A172 (cell line): ENCODE results near the gene SLC30A3. TPM values are rescaled to one million over a fixed set of nuclear protein-coding genes. Genes with fewer than 3 reads are reported as not detected.

Source experiments
- DNase-seq: peaks from one replicate; pipeline ENCODE4 v3.0.0-alpha.2; 2015; ENCODE audit warnings: low spot score
- total RNA-seq: library from RNA; depleted of rRNA; stranded (reverse); fragments of >200 nt; shearing (Covaris generic); gene quantifications from 2 replicates; pipeline ENCODE4 v1.2.3, GENCODE V29; 2014

SLC30A3 gene
- total RNA-seq, 1 experiment from 2014 or later = 3.2 TPM

DNA sequence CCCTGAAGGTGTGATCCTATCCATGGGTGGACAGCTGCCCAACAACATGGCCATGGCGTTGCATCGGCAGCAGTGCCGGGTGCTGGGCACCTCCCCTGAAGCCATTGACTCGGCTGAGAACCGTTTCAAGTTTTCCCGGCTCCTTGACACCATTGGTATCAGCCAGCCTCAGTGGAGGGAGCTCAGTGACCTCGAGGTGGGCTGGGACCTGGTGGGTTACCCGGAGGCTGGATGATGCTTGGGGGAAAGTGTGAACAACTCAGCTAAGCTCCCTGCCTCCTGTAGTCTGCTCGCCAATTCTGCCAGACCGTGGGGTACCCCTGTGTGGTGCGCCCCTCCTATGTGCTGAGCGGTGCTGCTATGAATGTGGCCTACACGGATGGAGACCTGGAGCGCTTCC lies 29.5 kb downstream of the SLC30A3 start:
- DNase-seq = no peak

DNA sequence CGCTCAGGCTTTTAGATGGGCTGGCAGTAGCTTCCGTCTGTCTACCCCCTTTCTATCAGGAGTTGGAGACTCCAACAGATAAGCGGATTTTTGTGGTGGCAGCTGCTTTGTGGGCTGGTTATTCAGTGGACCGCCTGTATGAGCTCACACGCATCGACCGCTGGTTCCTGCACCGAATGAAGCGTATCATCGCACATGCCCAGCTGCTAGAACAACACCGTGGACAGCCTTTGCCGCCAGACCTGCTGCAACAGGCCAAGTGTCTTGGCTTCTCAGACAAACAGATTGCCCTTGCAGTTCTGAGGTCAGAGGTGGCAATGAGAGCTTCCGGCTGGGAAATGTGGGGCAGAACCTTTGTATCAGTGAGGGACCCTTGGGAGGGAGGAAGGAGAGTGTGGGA lies 30.9 kb downstream of the SLC30A3 start:
- no peak for DNase-seq

DNA sequence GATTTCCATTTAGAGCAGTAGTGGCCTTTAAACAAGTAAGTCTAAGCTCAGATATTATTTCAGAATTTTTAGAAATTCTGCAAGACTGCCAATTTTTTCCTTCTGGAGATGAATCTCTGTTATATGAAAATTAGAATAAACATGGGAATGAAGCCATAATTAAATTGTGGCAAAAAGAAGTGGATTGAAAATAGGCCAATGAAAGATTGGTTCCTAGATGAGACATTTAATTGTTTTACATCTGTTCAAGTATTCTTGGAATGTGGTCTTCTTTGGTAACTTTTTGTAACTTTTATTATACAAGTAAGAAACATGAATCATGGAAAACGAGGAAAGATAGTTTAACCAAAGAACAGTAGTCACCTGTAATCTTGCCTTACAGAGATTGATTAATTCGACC lies 35.3 kb downstream of the SLC30A3 start:
- DNase-seq = no peak

DNA sequence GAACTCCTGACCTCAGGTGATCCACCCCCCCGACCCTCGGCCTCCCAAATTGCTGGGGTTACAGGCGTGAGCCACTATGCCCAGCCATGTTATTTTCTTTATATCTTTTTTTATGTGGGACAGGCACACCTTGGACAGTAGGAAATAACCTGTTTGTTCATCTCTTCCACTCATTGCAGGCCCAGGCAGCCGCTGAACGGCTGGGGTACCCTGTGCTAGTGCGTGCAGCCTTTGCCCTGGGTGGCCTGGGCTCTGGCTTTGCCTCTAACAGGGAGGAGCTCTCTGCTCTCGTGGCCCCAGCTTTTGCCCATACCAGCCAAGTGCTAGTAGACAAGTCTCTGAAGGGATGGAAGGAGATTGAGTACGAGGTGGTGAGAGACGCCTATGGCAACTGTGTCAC lies 37.3 kb downstream of the SLC30A3 start:
- no peak for DNase-seq

DNA sequence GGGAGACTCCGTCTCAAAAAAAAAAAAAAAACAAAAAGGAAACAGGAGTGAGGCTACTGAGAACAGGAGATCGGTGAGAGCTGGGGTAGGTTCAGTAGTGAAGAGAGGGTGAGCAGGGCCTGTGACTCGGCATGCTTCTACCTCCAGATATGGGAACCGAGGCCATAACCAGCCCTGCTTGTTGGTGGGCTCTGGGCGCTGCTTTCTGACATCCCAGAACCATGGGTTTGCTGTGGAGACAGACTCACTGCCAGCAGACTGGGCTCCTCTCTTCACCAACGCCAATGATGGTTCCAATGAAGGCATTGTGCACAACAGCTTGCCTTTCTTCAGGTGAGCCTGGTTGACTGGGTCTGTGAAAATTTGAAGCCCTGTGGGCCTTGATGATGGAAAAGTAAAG lies 39.4 kb downstream of the SLC30A3 start:
- no peak for DNase-seq

- DNase-seq = no peak
These were observed 40.4 kb downstream of the SLC30A3 start for GRCh38 chr2:27222407-27222806.

- no peak for DNase-seq
These were observed 41.7 kb downstream of the SLC30A3 start for GRCh38 chr2:27221166-27221565.

- DNase-seq = no peak
These were observed 42.8 kb downstream of the SLC30A3 start for GRCh38 chr2:27220091-27220490.

GRCh38 chr2:27219091-27219490 lies 43.8 kb downstream of the SLC30A3 start:
- DNase-seq = no peak

GRCh38 chr2:27218614-27219013 lies 44.2 kb downstream of the SLC30A3 start:
- DNase-seq = no peak

- peak; percentile 67 for DNase-seq
These were observed 45.4 kb downstream of the SLC30A3 start, which contains the start of gene CAD for GRCh38 chr2:27217173-27218121. Gene CAD, plus strand, starts transcription at chr2:27217369. Its CDS starts 183 bp downstream, at chr2:27217552.

- no peak for DNase-seq
These were observed 46.3 kb downstream of the SLC30A3 start for GRCh38 chr2:27216416-27217137.

DNA sequence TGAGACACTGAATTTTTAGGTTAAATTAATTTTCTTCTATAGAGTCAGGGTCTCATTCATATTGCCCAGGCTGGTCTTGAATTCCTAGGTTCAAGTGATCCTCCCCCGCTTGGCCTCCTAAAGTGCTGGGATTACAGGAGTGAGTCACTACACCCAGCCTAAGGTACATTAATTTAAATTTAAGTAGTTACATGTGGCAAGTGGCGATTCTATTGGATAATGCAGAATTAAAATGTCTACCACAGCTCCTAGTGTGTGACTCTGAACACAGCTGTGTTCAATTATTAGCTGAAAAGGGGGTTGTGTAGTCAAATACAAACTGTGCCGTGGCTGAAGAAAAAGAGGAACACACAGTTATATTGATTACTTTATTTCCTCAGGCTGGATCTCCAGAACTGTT lies 47.9 kb downstream of the SLC30A3 start:
- DNase-seq = no peak

GRCh38 chr2:27212626-27213471 lies 50.0 kb downstream of the SLC30A3 start:
- DNase-seq = peak; percentile 26

GRCh38 chr2:27211943-27212625 lies 50.8 kb downstream of the SLC30A3 start, which contains the start of the genes ATRAID and SLC5A6:
Gene ATRAID, plus strand, starts transcription at chr2:27212041. Its CDS starts 328 bp downstream, at chr2:27212369.
Gene SLC5A6, minus strand, starts transcription at chr2:27212268. Its CDS starts 4,618 bp downstream, at chr2:27207650.
- DNase-seq = peak; percentile 79

DNA sequence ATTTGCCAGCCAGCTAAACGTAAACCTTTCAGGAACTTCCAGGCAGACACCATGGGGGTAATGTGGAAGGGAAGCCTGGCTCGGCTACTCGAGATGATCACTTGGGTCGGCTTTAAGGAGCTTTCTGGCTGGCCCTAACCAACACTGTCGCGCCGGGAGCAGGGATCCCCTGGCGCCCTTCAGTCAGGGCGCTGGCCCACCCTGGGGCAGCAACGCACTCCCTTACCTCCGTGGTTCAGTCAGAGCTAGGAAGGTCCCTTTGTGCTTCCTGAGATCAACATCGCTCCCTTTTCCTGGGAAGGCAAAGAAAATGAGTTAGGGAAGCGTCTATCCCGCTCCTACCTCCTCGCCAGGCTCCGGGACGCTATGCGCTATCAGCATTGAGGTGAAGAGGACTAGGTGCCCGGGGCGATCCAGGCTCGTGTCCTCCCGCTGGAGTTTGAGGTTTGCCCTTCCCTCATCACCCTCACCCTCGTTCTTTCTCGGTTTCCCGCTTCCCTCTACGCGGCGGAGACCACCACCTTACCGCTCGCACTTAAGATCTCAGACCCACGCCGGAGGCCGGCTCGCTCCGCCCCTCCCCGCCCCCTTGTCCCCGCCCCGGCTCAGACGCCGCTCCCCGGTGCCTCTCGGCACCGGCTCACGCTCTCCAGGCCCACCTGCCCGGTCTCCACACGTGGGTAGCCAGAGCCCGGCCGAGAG lies 51.5 kb downstream of the SLC30A3 start:
- DNase-seq = no peak

DNA sequence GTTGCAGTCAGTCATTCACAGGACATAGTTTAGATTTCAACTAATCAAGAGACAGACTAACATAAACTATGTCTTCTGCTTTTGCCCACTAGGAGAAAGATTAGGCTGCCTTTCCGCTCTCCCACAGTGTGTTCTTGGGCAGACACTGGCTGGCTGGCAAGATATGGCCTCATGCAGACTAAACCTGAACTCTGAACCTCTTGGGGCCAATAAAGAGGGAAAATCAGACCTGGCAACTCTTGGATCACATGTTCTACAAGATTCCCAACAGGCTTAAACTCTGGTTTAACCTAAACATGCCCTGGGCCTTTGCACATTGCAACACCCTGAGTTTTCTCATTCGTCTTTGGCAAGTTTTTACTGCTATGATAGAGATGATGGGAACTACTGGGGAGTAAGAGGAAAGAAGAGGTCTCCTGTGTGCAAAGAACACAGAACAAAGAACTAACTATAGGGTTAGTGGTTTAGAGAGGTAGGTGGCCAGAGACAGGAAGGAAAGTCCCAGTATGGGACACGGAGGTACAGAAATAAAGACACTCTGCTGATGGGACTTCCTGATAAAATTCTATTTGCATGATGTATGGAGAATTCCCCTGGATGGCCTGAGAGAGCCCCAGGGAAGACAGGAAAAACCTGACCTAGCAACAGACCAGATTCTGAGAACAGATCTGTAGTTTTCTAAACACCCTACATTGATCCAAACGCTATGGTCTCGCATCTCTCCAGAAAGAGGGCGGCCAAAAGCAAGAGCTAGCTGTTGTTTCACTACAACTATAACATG lies 53.0 kb downstream of the SLC30A3 start:
- no peak for DNase-seq

DNA sequence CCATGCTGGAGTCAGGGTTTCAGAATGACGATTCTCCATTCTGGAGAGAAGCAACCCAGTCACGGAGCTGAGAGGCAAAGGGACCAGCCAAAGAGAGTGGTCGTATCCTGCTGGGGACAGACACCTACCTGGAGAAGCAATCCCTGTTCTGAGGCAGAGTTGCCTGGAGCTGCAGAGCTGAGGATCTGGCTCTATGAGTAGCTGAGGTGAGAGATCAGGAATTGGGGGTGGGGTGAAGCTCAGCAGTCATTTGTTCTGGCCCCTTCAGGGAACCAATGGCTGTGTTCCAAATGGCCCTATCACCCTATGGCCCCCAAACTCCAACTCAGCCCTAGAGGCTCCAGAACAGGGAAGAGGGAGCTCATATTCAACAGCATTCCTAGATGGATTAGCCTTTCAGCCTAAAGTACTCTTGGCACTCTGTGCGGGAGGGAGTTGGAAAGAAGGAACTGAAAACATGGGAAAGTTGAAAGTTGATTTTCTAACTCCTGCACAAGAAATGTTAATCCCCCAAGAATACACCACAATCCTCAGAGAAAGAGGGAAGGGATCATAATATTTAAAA lies 54.3 kb downstream of the SLC30A3 start:
- no peak for DNase-seq

DNA sequence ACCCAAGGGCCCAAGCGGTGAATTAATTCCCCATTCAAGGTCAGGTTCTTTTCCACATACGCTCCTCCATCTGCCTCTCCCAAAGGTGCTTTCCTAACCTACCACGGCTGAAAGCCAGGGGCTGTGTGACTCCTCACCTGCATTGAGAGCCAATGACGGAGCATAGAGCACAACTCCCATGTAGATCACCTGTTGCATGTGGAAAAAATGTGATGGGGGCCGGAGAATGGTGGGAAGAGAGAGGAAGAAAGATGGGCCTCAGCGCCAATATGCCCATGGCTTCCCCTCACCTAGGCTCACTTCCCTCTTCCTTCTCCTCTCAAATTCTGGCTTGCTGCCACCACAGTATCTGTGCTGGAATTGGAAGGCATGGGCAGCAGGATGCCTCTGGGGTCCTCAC lies 56.5 kb downstream of the SLC30A3 start:
- DNase-seq = no peak
